GM23338 (cell line): ENCODE results near the gene COL8A1. TPM values are rescaled to one million over a fixed set of nuclear protein-coding genes. Genes with fewer than 3 reads are reported as not detected.

Experiments used
- ATAC-seq: fragments of 200-7000 bp; cut with Tn5 transposase; 3 replicates; pipeline ENCODE4 v1.9.1; 2020
- DNase-seq: peaks from one replicate; pipeline ENCODE4 v3.0.0-alpha.2; 2015; ENCODE audit warnings: low spot score
- H2AFZ ChIP-seq: fragments of 200-600 bp; sonication (generic); 2 replicates; pipeline ENCODE4 v1.8.0; 2016; ENCODE audit warnings: antibody characterized with exemption, mild to moderate bottlenecking, moderate library complexity
- H3F3A ChIP-seq: fragments of 200-600 bp; sonication (generic); replicated peaks from 2 replicates; pipeline ENCODE4 v1.8.0; 2017; ENCODE audit warnings: antibody characterized with exemption, mixed run types, low read depth
- H3K27ac ChIP-seq: fragments of 200-600 bp; sonication (generic); 2 replicates; pipeline ENCODE4 v1.6.1; 2016; ENCODE audit warnings: low read depth
- H3K27me3 ChIP-seq: fragments of 200-600 bp; sonication (generic); 2 replicates; pipeline ENCODE4 v1.8.0; 2016; ENCODE audit warnings: mild to moderate bottlenecking, mixed run types, moderate library complexity; ENCODE audit not compliant: insufficient read depth
- H3K36me3 ChIP-seq: fragments of 200-600 bp; sonication (generic); 2 replicates; pipeline ENCODE4 v1.8.0; 2016; ENCODE audit warnings: mild to moderate bottlenecking; ENCODE audit not compliant: insufficient read depth
- H3K4me1 ChIP-seq: fragments of 200-600 bp; sonication (generic); 2 replicates; pipeline ENCODE4 v1.8.0; 2016; ENCODE audit warnings: mild to moderate bottlenecking, moderate library complexity; ENCODE audit not compliant: insufficient read depth
- H3K4me2 ChIP-seq: fragments of 200-600 bp; sonication (generic); 2 replicates; pipeline ENCODE4 v1.7.1; 2017; ENCODE audit warnings: mixed run types
- H3K4me3 ChIP-seq: fragments of 200-600 bp; sonication (generic); 2 replicates; pipeline ENCODE4 v1.6.1; 2016; ENCODE audit warnings: mixed run types
- H3K79me2 ChIP-seq: fragments of 200-600 bp; sonication (generic); replicated peaks from 2 replicates; pipeline ENCODE4 v1.8.0; 2017; ENCODE audit warnings: mild to moderate bottlenecking; ENCODE audit not compliant: insufficient read depth
- H3K9me2 ChIP-seq: fragments of 200-600 bp; sonication (generic); 2 replicates; pipeline ENCODE4 v1.8.0; 2017; ENCODE audit not compliant: insufficient read depth
- H4K20me1 ChIP-seq: fragments of 200-600 bp; sonication (generic); replicated peaks from 2 replicates; pipeline ENCODE4 v1.8.0; 2017; ENCODE audit warnings: mild to moderate bottlenecking; ENCODE audit not compliant: insufficient read depth
- H3K27ac Mint-ChIP-seq: 2 replicates; pipeline ENCODE4 v1.8.0; 2020; ENCODE audit warnings: inconsistent platforms, mild to moderate bottlenecking, moderate library complexity, mixed read lengths
- H3K27me3 Mint-ChIP-seq: 3 replicates; pipeline ENCODE4 v1.8.0; 2022; ENCODE audit warnings: low read depth, mild to moderate bottlenecking, moderate library complexity, mixed read lengths, inconsistent platforms; ENCODE audit not compliant: insufficient read depth, poor library complexity
- H3K36me3 Mint-ChIP-seq: 3 replicates; pipeline ENCODE4 v1.8.0; 2021; ENCODE audit warnings: low read depth, mild to moderate bottlenecking, inconsistent platforms, moderate library complexity, mixed read lengths
- H3K4me1 Mint-ChIP-seq: 3 replicates; pipeline ENCODE4 v1.8.0; 2020; ENCODE audit warnings: mild to moderate bottlenecking, inconsistent platforms, mixed read lengths
- H3K4me3 Mint-ChIP-seq: 3 replicates; pipeline ENCODE4 v1.8.0; 2021; ENCODE audit warnings: moderate library complexity, mild to moderate bottlenecking, inconsistent platforms, mixed read lengths
- H3K9me3 Mint-ChIP-seq: 3 replicates; pipeline ENCODE4 v1.8.0; 2020; ENCODE audit warnings: moderate library complexity, mild to moderate bottlenecking, inconsistent platforms, mixed read lengths
- CREB1 ChIP-seq: fragments of 250-450 bp; sonication (Bioruptor Pico); IDR thresholded peaks from 2 replicates; pipeline ENCODE4 v1.5.0; 2020; ENCODE audit warnings: low read depth, mild to moderate bottlenecking, moderate library complexity
- ETS1 ChIP-seq: IDR thresholded peaks from 2 replicates; pipeline ENCODE4 v1.6.1; 2016; ENCODE audit warnings: antibody characterized with exemption
- EZH2 ChIP-seq: fragments of 200-600 bp; sonication (generic); IDR thresholded peaks from one replicate; pipeline ENCODE4 v1.8.0; 2017; ENCODE audit warnings: antibody characterized with exemption, mild to moderate bottlenecking, low read depth; ENCODE audit not compliant: unreplicated experiment
- JUNB ChIP-seq: IDR thresholded peaks from one replicate; pipeline ENCODE4 v1.6.1; 2016; ENCODE audit warnings: antibody characterized with exemption; ENCODE audit not compliant: unreplicated experiment
- NANOG ChIP-seq: IDR thresholded peaks from 2 replicates; pipeline ENCODE4 v1.6.1; 2016; ENCODE audit warnings: antibody characterized with exemption, borderline replicate concordance
- POLR2AphosphoS5 ChIP-seq: IDR thresholded peaks from 2 replicates; pipeline ENCODE4 v1.6.1; 2016; ENCODE audit warnings: antibody characterized with exemption, low read depth
- REST ChIP-seq: IDR thresholded peaks from one replicate; pipeline ENCODE4 v1.6.1; 2018; ENCODE audit warnings: antibody characterized with exemption; ENCODE audit not compliant: unreplicated experiment
- STAT1 ChIP-seq: IDR thresholded peaks from one replicate; pipeline ENCODE4 v1.6.1; 2016; ENCODE audit warnings: antibody characterized with exemption; ENCODE audit not compliant: unreplicated experiment
- ZNF331 ChIP-seq: fragments of 250-450 bp; sonication (Bioruptor Pico); IDR thresholded peaks from 2 replicates; pipeline ENCODE4 v1.5.0; 2020; ENCODE audit warnings: low read depth, mild to moderate bottlenecking, moderate library complexity
- polyA plus RNA-seq: library from polyadenylated mRNA; unstranded; fragments of >200 nt; fragmentation: Nextera tagmentation; extraction: Ambion mirVana; gene quantifications from 2 replicates; pipeline ENCODE4 v1.2.1, GENCODE V29; 2016
- total RNA-seq: library from RNA; depleted of rRNA; stranded (reverse); fragments of >200 nt; shearing (Covaris generic); gene quantifications from 2 replicates; pipeline ENCODE4 v1.2.3, GENCODE V29; 2014

Gene COL8A1
- total and polyA plus RNA-seq, 2 experiments from 2014 or later = 0.26 to 0.97 TPM

- TF ChIP-seq REST = no peak
- no peak for TF ChIP-seq POLR2AphosphoS5
- TF ChIP-seq NANOG = no peak
These were observed 178.6 kb downstream of the COL8A1 start (continued) for GRCh38 chr3:99817047-99817436.

- Histone ChIP-seq H3K27ac (no peak within 1 kb of the TSS), H3F3A (no peaks in the 10 kb centered on the region), H3K4me3 (peak within 1 kb of the TSS; percentile 82), H2AFZ (peak within 1 kb of the TSS; percentile 52), H3K36me3 (no peaks in the 10 kb centered on the region), H3K4me1 (no peaks in the 10 kb centered on the region; the same call in 1 of the 2 replicates), H3K4me2 (peak within 1 kb of the TSS; percentile 82), H3K27me3 (no peaks in the 10 kb centered on the region), H4K20me1 (no peaks in the 10 kb centered on the region; the same call in 1 of the 2 replicates), H3K79me2 (peaks cover 44% of the 10 kb centered on the region), H3K9me2 (no peaks in the 10 kb centered on the region)
- ATAC-seq = peak; percentile 96
- Mint-ChIP-seq H3K27ac (peak within 1 kb of the TSS; percentile 99), H3K27me3 (peaks cover 11% of the 10 kb centered on the region), H3K4me3 (peak within 1 kb of the TSS; percentile 93), H3K9me3 (no peaks in the 10 kb centered on the region), H3K4me1 (peaks cover 6% of the 10 kb centered on the region), H3K36me3 (no peaks in the 10 kb centered on the region; the same call in 2 of the 3 replicates)
- TF ChIP-seq ETS1 (no peak), NANOG (no peak), POLR2AphosphoS5 (peak; percentile 77), JUNB (no peak), EZH2 (no peak), ZNF331 (CRISPR knock-in tag) (no peak), STAT1 (no peak), CREB1 (CRISPR knock-in tag) (peak; percentile 99)
- DNase-seq = peak; percentile 92
These were observed 179.2 kb downstream of the COL8A1 start, which contains the start of gene CMSS1 for GRCh38 chr3:99817437-99818240. TSS of gene CMSS1 (plus strand) at chr3:99817862.
